PC-9 (cell line): Measurements from ENCODE around the gene KCTD2. TPM values are rescaled to one million over a fixed set of nuclear protein-coding genes. Genes with fewer than 3 reads are reported as not detected.
"Not testable (repeated sequence)": the region's sequence is repeated elsewhere in the genome, so short reads cannot be mapped to it uniquely, and the experiment has no call there.

Experiments used
- BruUV-seq: library from RNA; stranded (reverse); fragments of 400-500 nt; replicated peaks from 2 replicates; lab custom pipeline; 2021; lab: Mats Ljungman, UMichigan
- CTCF ChIA-PET: fragments of 300-600 bp; sonication (Branson Sonifier 250); formaldehyde crosslinking; loops from one replicate; lab custom pipeline; 2022; ENCODE audit warnings: antibody characterized with exemption; lab: Charles Lee
- POLR2A ChIA-PET: fragments of 300-600 bp; sonication (Branson Sonifier 250); formaldehyde crosslinking; loops from one replicate; lab custom pipeline; 2022; ENCODE audit warnings: antibody characterized with exemption; ENCODE audit not compliant: unreplicated experiment; lab: Charles Lee
- DNase-seq, 2 experiments: peaks; one replicate each; pipeline versions ENCODE4 v3.0.0 to v3.0.0-alpha.2; 2015 to 2022; ENCODE audit warnings: mixed read lengths in 1 of 2
- H2AFZ ChIP-seq: fragments of 200-600 bp; sonication (generic); 2 replicates; pipeline ENCODE4 v1.8.1; 2017; ENCODE audit warnings: antibody characterized with exemption
- H3F3A ChIP-seq: fragments of 200-600 bp; sonication (generic); 2 replicates; pipeline ENCODE4 v1.8.1; 2017; ENCODE audit warnings: antibody characterized with exemption, mild to moderate bottlenecking, low read depth; ENCODE audit not compliant: insufficient read depth
- H3K27ac ChIP-seq: fragments of 200-600 bp; sonication (generic); 2 replicates; pipeline ENCODE4 v1.6.1; 2016; ENCODE audit warnings: mixed run types
- H3K27me3 ChIP-seq: fragments of 200-600 bp; sonication (generic); 2 replicates; pipeline ENCODE4 v1.6.1; 2016; ENCODE audit warnings: low read depth, mixed run types; ENCODE audit not compliant: insufficient read depth
- H3K36me3 ChIP-seq: fragments of 200-600 bp; sonication (generic); 2 replicates; pipeline ENCODE4 v1.6.1; 2016; ENCODE audit warnings: low read depth, mixed run types
- H3K4me1 ChIP-seq: fragments of 200-600 bp; sonication (generic); replicated peaks from 2 replicates; pipeline ENCODE4 v1.6.1; 2016; ENCODE audit warnings: mixed run types; ENCODE audit not compliant: insufficient read depth
- H3K4me2 ChIP-seq: fragments of 200-600 bp; sonication (generic); 2 replicates; pipeline ENCODE4 v1.6.1; 2017; ENCODE audit warnings: mixed run types
- H3K4me3 ChIP-seq: fragments of 200-600 bp; sonication (generic); 2 replicates; pipeline ENCODE4 v1.6.1; 2016; ENCODE audit warnings: mixed run types
- H3K79me2 ChIP-seq: fragments of 200-600 bp; sonication (generic); 2 replicates; pipeline ENCODE4 v1.6.1; 2017; ENCODE audit warnings: low read depth, mixed run types
- H3K9me2 ChIP-seq: fragments of 200-600 bp; sonication (generic); 2 replicates; pipeline ENCODE4 v1.8.1; 2017; ENCODE audit warnings: mild to moderate bottlenecking; ENCODE audit not compliant: insufficient read depth
- H3K9me3 ChIP-seq: fragments of 200-600 bp; sonication (generic); 2 replicates; pipeline ENCODE4 v1.8.1; 2016; ENCODE audit warnings: low read depth; ENCODE audit not compliant: insufficient read depth
- H4K20me1 ChIP-seq: fragments of 200-600 bp; sonication (generic); 2 replicates; pipeline ENCODE4 v1.8.1; 2017; ENCODE audit not compliant: insufficient read depth
- CTCF ChIP-seq: fragments of 200-600 bp; sonication (generic); conservative IDR thresholded peaks from 2 replicates; pipeline ENCODE4 v1.6.1; 2017; ENCODE audit warnings: mixed run types, antibody characterized with exemption, mild to moderate bottlenecking, moderate library complexity
- EZH2 ChIP-seq: fragments of 200-600 bp; sonication (generic); IDR thresholded peaks from 2 replicates; pipeline ENCODE4 v1.8.0; 2017; ENCODE audit warnings: antibody characterized with exemption, low read depth
- intact Hi-C: fragments of 100-400 bp; cut with micrococcal nuclease; formaldehyde crosslinking; loops from one replicate; pipeline ENCODE4 v1.10.0; 2022; ENCODE audit not compliant: unreplicated experiment
- total RNA-seq: library from RNA; stranded (reverse); gene quantifications from 2 replicates; pipeline ENCODE4 v1.2.3, GENCODE V29; 2021

KCTD2 gene
- total RNA-seq, 1 experiment from 2014 or later: 18.6 TPM

- H3K79me2 ChIP-seq: no peaks in the 10 kb centered on the region
- no peak for DNase-seq
- ChIA-PET CTCF (no interaction called here), POLR2A (no interaction called here)
- peaks cover 4% of the 10 kb centered on the region for H3K4me1 ChIP-seq
- H3K4me2 ChIP-seq: no peak overlapping the region
- H2AFZ ChIP-seq: no peak overlapping the region
- no peak overlapping the region for H3K27ac ChIP-seq
- TF ChIP-seq EZH2 (no peak), CTCF (no peak)
- no peaks in the 10 kb centered on the region for H3K9me2 ChIP-seq
- no peaks in the 10 kb centered on the region for H4K20me1 ChIP-seq
- H3K27me3 ChIP-seq: no peaks in the 10 kb centered on the region
- H3K9me3 ChIP-seq: no peaks in the 10 kb centered on the region
- no TSS peak for BruUV-seq
- H3K4me3 ChIP-seq: no peak overlapping the region
- no peaks in the 10 kb centered on the region for H3K36me3 ChIP-seq
- intact Hi-C loops: no loop called here
- H3F3A ChIP-seq: peaks cover 5% of the 10 kb centered on the region; the same call in 1 of the 2 replicates
Observed at GRCh38 chr17:75003957-75004355, 43.1 kb upstream of the KCTD2 start.

GRCh38 chr17:75004371-75004770 lies 42.7 kb upstream of the KCTD2 start:
- ChIA-PET POLR2A (no interaction called here), CTCF (no interaction called here)
- H3K79me2 ChIP-seq: no peaks in the 10 kb centered on the region
- no peak overlapping the region for H2AFZ ChIP-seq
- no peak overlapping the region for H3K4me2 ChIP-seq
- H3K9me2 ChIP-seq: no peaks in the 10 kb centered on the region
- TF ChIP-seq CTCF (no peak), EZH2 (no peak)
- H3K27me3 ChIP-seq: no peaks in the 10 kb centered on the region
- no peak overlapping the region for H3K4me3 ChIP-seq
- intact Hi-C loops: no loop called here
- BruUV-seq: TSS peak; percentile 21
- H3K27ac ChIP-seq: no peak overlapping the region
- H4K20me1 ChIP-seq: no peaks in the 10 kb centered on the region
- no peak for DNase-seq
- no peaks in the 10 kb centered on the region for H3K36me3 ChIP-seq
- H3F3A ChIP-seq: peaks cover 10% of the 10 kb centered on the region
- H3K9me3 ChIP-seq: no peaks in the 10 kb centered on the region
- H3K4me1 ChIP-seq: peaks cover 8% of the 10 kb centered on the region

- no peaks in the 10 kb centered on the region for H4K20me1 ChIP-seq
- ChIA-PET POLR2A (no interaction called here), CTCF (no interaction called here)
- BruUV-seq: no TSS peak
- H3K4me1 ChIP-seq: peaks cover 15% of the 10 kb centered on the region
- no peak overlapping the region for H2AFZ ChIP-seq
- H3K4me2 ChIP-seq: no peak overlapping the region
- DNase-seq: no peak
- H3K4me3 ChIP-seq: no peak overlapping the region
- no peaks in the 10 kb centered on the region for H3K27me3 ChIP-seq
- no peak for TF ChIP-seq CTCF
- no peak for TF ChIP-seq EZH2
- H3K27ac ChIP-seq: no peak overlapping the region
- no peaks in the 10 kb centered on the region for H3K9me3 ChIP-seq
- intact Hi-C loops: no loop called here
- H3F3A ChIP-seq: peaks cover 13% of the 10 kb centered on the region
- no peaks in the 10 kb centered on the region for H3K79me2 ChIP-seq
- no peaks in the 10 kb centered on the region for H3K9me2 ChIP-seq
- no peaks in the 10 kb centered on the region for H3K36me3 ChIP-seq
Observed at GRCh38 chr17:75005291-75005690, 41.7 kb upstream of the KCTD2 start.

- not testable (repeated sequence) for H3K27ac ChIP-seq, H3K9me3 ChIP-seq
Observed at GRCh38 chr17:75006084-75006483, 40.9 kb upstream of the KCTD2 start.

More at GRCh38 chr17:75006084-75006483, 40.9 kb upstream of the KCTD2 start:
- H3K36me3 ChIP-seq, H3K4me2 ChIP-seq, H3K79me2 ChIP-seq, H3K27me3 ChIP-seq, H4K20me1 ChIP-seq, H3K9me2 ChIP-seq, BruUV-seq, DNase-seq, H3K4me3 ChIP-seq, intact Hi-C loops, H2AFZ ChIP-seq, POLR2A ChIA-PET: not testable (repeated sequence)
- peaks cover 15% of the 10 kb centered on the region for H3K4me1 ChIP-seq
- H3F3A ChIP-seq: peaks cover 15% of the 10 kb centered on the region
- CTCF ChIA-PET: interaction anchor here (1.2 kb wide), 1 partner anchor 45 kb away, joined by 7 read pairs; no protein-coding TSS in a partner anchor
